ENCODE data around the gene GINS2. TPM values are rescaled to one million over a fixed set of nuclear protein-coding genes. Genes with fewer than 3 reads are reported as not detected.

The GINS2 gene
- total and polyA plus RNA-seq, 2 experiments from 2014 or later, result 40.5 to 44.4 TPM

- DNase-seq (ENCODE audit: low spot score) (no peak), ATAC-seq (peak; percentile 12; the same call in 2 of the 3 replicates)
- Histone ChIP-seq H3K27ac (ENCODE audit: low read depth) (no peak overlapping the region), H3F3A (replicated peaks; ENCODE audit: low read depth) (peaks cover 8% of the 10 kb centered on the region; the same call in 1 of the 2 replicates), H4K20me1 (replicated peaks; ENCODE audit: insufficient read depth) (no peaks in the 10 kb centered on the region), H3K79me2 (replicated peaks; ENCODE audit: insufficient read depth) (no peaks in the 10 kb centered on the region), H3K9me2 (ENCODE audit: insufficient read depth) (no peaks in the 10 kb centered on the region), H3K4me3 (no peak overlapping the region), H3K27me3 (ENCODE audit: insufficient read depth) (no peaks in the 10 kb centered on the region), H3K4me2 (no peak overlapping the region), H3K36me3 (ENCODE audit: insufficient read depth) (no peaks in the 10 kb centered on the region), H2AFZ (no peak overlapping the region), H3K4me1 (ENCODE audit: insufficient read depth) (no peaks in the 10 kb centered on the region)
- Mint-ChIP-seq H3K4me3 (no peak overlapping the region), H3K27ac (no peak overlapping the region), H3K36me3 (ENCODE audit: low read depth) (no peaks in the 10 kb centered on the region), H3K4me1 (peaks cover 6% of the 10 kb centered on the region), H3K9me3 (no peaks in the 10 kb centered on the region), H3K27me3 (ENCODE audit: insufficient read depth, low read depth, poor library complexity) (peaks cover 16% of the 10 kb centered on the region)
- TF ChIP-seq STAT1 (IDR thresholded peaks at IDR 0.05; ENCODE audit: unreplicated experiment) (no peak), ZNF331 (CRISPR knock-in tag; IDR thresholded peaks at IDR 0.05; ENCODE audit: low read depth) (no peak), JUNB (IDR thresholded peaks at IDR 0.05; ENCODE audit: unreplicated experiment) (no peak), POLR2AphosphoS5 (IDR thresholded peaks at IDR 0.05; ENCODE audit: low read depth) (no peak), CREB1 (CRISPR knock-in tag; IDR thresholded peaks at IDR 0.05; ENCODE audit: low read depth) (no peak), ZNF114 (CRISPR knock-in tag; IDR thresholded peaks at IDR 0.05) (no peak), EZH2phosphoT487 (IDR thresholded peaks at IDR 0.05; ENCODE audit: unreplicated experiment) (no peak)
- TF ChIP-seq, protein P1, sequence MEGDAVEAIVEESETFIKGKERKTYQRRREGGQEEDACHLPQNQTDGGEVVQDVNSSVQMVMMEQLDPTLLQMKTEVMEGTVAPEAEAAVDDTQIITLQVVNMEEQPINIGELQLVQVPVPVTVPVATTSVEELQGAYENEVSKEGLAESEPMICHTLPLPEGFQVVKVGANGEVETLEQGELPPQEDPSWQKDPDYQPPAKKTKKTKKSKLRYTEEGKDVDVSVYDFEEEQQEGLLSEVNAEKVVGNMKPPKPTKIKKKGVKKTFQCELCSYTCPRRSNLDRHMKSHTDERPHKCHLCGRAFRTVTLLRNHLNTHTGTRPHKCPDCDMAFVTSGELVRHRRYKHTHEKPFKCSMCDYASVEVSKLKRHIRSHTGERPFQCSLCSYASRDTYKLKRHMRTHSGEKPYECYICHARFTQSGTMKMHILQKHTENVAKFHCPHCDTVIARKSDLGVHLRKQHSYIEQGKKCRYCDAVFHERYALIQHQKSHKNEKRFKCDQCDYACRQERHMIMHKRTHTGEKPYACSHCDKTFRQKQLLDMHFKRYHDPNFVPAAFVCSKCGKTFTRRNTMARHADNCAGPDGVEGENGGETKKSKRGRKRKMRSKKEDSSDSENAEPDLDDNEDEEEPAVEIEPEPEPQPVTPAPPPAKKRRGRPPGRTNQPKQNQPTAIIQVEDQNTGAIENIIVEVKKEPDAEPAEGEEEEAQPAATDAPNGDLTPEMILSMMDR (conservative IDR thresholded peaks at IDR 0.05; ENCODE audit: low read depth in 2 of 2), result no peak
- TF ChIP-seq, protein P2, sequence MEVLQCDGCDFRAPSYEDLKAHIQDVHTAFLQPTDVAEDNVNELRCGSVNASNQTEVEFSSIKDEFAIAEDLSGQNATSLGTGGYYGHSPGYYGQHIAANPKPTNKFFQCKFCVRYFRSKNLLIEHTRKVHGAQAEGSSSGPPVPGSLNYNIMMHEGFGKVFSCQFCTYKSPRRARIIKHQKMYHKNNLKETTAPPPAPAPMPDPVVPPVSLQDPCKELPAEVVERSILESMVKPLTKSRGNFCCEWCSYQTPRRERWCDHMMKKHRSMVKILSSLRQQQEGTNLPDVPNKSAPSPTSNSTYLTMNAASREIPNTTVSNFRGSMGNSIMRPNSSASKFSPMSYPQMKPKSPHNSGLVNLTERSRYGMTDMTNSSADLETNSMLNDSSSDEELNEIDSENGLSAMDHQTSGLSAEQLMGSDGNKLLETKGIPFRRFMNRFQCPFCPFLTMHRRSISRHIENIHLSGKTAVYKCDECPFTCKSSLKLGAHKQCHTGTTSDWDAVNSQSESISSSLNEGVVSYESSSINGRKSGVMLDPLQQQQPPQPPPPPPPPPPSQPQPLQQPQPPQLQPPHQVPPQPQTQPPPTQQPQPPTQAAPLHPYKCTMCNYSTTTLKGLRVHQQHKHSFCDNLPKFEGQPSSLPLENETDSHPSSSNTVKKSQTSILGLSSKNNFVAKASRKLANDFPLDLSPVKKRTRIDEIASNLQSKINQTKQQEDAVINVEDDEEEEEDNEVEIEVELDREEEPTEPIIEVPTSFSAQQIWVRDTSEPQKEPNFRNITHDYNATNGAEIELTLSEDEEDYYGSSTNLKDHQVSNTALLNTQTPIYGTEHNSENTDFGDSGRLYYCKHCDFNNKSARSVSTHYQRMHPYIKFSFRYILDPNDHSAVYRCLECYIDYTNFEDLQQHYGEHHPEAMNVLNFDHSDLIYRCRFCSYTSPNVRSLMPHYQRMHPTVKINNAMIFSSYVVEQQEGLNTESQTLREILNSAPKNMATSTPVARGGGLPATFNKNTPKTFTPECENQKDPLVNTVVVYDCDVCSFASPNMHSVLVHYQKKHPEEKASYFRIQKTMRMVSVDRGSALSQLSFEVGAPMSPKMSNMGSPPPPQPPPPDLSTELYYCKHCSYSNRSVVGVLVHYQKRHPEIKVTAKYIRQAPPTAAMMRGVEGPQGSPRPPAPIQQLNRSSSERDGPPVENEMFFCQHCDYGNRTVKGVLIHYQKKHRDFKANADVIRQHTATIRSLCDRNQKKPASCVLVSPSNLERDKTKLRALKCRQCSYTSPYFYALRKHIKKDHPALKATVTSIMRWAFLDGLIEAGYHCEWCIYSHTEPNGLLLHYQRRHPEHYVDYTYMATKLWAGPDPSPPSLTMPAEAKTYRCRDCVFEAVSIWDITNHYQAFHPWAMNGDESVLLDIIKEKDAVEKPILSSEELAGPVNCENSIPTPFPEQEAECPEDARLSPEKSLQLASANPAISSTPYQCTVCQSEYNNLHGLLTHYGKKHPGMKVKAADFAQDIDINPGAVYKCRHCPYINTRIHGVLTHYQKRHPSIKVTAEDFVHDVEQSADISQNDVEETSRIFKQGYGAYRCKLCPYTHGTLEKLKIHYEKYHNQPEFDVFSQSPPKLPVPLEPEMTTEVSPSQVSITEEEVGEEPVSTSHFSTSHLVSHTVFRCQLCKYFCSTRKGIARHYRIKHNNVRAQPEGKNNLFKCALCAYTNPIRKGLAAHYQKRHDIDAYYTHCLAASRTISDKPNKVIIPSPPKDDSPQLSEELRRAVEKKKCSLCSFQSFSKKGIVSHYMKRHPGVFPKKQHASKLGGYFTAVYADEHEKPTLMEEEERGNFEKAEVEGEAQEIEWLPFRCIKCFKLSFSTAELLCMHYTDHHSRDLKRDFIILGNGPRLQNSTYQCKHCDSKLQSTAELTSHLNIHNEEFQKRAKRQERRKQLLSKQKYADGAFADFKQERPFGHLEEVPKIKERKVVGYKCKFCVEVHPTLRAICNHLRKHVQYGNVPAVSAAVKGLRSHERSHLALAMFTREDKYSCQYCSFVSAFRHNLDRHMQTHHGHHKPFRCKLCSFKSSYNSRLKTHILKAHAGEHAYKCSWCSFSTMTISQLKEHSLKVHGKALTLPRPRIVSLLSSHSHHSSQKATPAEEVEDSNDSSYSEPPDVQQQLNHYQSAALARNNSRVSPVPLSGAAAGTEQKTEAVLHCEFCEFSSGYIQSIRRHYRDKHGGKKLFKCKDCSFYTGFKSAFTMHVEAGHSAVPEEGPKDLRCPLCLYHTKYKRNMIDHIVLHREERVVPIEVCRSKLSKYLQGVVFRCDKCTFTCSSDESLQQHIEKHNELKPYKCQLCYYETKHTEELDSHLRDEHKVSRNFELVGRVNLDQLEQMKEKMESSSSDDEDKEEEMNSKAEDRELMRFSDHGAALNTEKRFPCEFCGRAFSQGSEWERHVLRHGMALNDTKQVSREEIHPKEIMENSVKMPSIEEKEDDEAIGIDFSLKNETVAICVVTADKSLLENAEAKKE (CRISPR knock-in tag; IDR thresholded peaks at IDR 0.05), result no peak
These were observed 10.9 kb upstream of the GINS2 start for GRCh38 chr16:85699628-85700027.
